Measurements from ENCODE around the gene RNF151.

- TF ChIP-seq, protein P1, sequence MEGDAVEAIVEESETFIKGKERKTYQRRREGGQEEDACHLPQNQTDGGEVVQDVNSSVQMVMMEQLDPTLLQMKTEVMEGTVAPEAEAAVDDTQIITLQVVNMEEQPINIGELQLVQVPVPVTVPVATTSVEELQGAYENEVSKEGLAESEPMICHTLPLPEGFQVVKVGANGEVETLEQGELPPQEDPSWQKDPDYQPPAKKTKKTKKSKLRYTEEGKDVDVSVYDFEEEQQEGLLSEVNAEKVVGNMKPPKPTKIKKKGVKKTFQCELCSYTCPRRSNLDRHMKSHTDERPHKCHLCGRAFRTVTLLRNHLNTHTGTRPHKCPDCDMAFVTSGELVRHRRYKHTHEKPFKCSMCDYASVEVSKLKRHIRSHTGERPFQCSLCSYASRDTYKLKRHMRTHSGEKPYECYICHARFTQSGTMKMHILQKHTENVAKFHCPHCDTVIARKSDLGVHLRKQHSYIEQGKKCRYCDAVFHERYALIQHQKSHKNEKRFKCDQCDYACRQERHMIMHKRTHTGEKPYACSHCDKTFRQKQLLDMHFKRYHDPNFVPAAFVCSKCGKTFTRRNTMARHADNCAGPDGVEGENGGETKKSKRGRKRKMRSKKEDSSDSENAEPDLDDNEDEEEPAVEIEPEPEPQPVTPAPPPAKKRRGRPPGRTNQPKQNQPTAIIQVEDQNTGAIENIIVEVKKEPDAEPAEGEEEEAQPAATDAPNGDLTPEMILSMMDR (conservative IDR thresholded peaks at IDR 0.05; ENCODE audit: low read length), result no peak
- no peak for TF ChIP-seq EZH2phosphoT487 (IDR thresholded peaks at IDR 0.05; ENCODE audit: borderline replicate concordance, low read depth, low read length)
These were observed 1.7 kb downstream of the RNF151 start for GRCh38 chr16:1968146-1968953.

Measured in OCI-LY7 (cell line).